ENCODE results near the gene IQSEC2.
A peak's percentile ranks its signal among the peaks of the same experiment; 100 is the strongest.

IQSEC2 gene

GRCh38 chrX:53281321-53281822 lies at the start of gene IQSEC2:
IQSEC2 (minus strand) TSS chrX:53281584.
- TF ChIP-seq CTCF (IDR thresholded peaks at IDR 0.05), result no peak
- DNase-seq (ENCODE audit: low spot score), result peak; percentile 87
- H3K4me3 ChIP-seq, result peak within 1 kb of the TSS; percentile 62
- peak within 1 kb of the TSS; percentile 43 to 81 for H3K27ac ChIP-seq

GRCh38 chrX:53330331-53330730 lies 48.9 kb upstream of the IQSEC2 start:
- Histone ChIP-seq H3K27ac (no peak overlapping the region), H3K4me3 (no peak overlapping the region)
- DNase-seq (ENCODE audit: low spot score), result no peak
- TF ChIP-seq CTCF (IDR thresholded peaks at IDR 0.05), result no peak

GRCh38 chrX:53324803-53325202 lies 43.4 kb upstream of the IQSEC2 start:
- DNase-seq (ENCODE audit: low spot score), result no peak
- H3K27ac ChIP-seq, result no peak overlapping the region
- TF ChIP-seq CTCF (IDR thresholded peaks at IDR 0.05), result no peak
- no peak overlapping the region for H3K4me3 ChIP-seq

GRCh38 chrX:53324085-53324484 lies 42.7 kb upstream of the IQSEC2 start:
- H3K27ac ChIP-seq, result no peak overlapping the region
- H3K4me3 ChIP-seq, result no peak overlapping the region
- DNase-seq (ENCODE audit: low spot score), result no peak
- no peak for TF ChIP-seq CTCF (IDR thresholded peaks at IDR 0.05)

GRCh38 chrX:53323196-53323595 lies 41.8 kb upstream of the IQSEC2 start:
- H3K27ac ChIP-seq, result no peak overlapping the region
- no peak for TF ChIP-seq CTCF (IDR thresholded peaks at IDR 0.05)
- H3K4me3 ChIP-seq, result no peak overlapping the region
- DNase-seq (ENCODE audit: low spot score), result no peak

- DNase-seq (ENCODE audit: low spot score), result no peak
- no peak overlapping the region for H3K4me3 ChIP-seq
- TF ChIP-seq CTCF (IDR thresholded peaks at IDR 0.05), result no peak
- H3K27ac ChIP-seq, result no peak overlapping the region
These were observed 40.6 kb upstream of the IQSEC2 start for GRCh38 chrX:53321943-53322497.

GRCh38 chrX:53321230-53321942 lies 40.0 kb upstream of the IQSEC2 start:
- DNase-seq (ENCODE audit: low spot score), result no peak
- TF ChIP-seq CTCF (IDR thresholded peaks at IDR 0.05), result no peak
- no peak overlapping the region for H3K27ac ChIP-seq
- peak overlapping the region; percentile 77 for H3K4me3 ChIP-seq

Data from coronary artery (tissue), 2 donors.